ENCODE measurements around the gene SLC26A8.

- TF ChIP-seq EZH2 (IDR thresholded peaks at IDR 0.05; ENCODE audit: low read depth) (no peak), CTCF (conservative IDR thresholded peaks at IDR 0.05) (no peak)
Measured at GRCh38 chr6:36071714-36072113, 47.3 kb upstream of the SLC26A8 start.
